ENCODE measurements around the gene LRRN3. TPM values are rescaled to one million over a fixed set of nuclear protein-coding genes. Genes with fewer than 3 reads are reported as not detected.

Gene LRRN3
- total RNA-seq, 4 donors from 2014 or later: 0.23 to 1.6 (median 0.40) TPM; not detected in 1

DNA sequence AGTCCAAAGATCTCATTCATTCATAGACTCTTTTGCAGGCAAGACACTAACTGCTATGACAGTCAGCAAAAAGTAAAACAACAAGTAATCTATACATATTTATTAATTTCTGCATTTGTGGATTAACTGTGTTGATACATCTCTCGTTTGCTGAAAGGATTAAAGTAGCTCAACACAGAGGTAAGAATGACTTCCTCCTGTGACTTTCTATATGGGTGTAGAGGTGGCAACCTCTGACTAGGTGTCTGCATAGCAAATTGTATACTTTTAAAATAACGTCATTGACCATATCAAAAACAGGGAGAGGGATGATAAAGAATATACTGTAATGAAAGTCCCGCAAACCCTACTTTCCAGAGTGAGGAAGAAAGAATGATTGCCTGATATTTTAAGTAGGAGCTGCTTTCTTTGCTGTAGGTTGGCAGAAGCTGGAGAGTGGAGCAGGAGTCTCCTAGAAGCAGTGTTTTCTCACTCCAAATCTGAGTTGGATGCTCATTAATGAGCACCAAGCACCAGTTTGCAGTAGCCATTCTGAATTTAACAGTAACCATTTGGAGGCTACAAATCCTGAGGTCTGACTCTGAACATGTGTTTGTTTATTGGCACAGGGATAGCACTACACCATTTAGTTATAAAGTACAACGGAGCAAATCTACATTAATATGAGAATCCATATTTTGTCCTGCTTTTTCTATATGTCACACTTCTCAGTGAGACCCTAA, 9.2 kb upstream of the LRRN3 start:
- H3K36me3 ChIP-seq: no peaks in the 10 kb centered on the region
- H3K27ac ChIP-seq: no peak overlapping the region
- H3K9me3 ChIP-seq: no peaks in the 10 kb centered on the region
- no peaks in the 10 kb centered on the region for H3K27me3 ChIP-seq
- no peak for TF ChIP-seq POLR2A (IDR thresholded peaks at IDR 0.05)
- TF ChIP-seq POLR2AphosphoS5 (IDR thresholded peaks at IDR 0.05): no peak
- TF ChIP-seq EP300 (IDR thresholded peaks at IDR 0.05): no peak
- TF ChIP-seq, protein P1, sequence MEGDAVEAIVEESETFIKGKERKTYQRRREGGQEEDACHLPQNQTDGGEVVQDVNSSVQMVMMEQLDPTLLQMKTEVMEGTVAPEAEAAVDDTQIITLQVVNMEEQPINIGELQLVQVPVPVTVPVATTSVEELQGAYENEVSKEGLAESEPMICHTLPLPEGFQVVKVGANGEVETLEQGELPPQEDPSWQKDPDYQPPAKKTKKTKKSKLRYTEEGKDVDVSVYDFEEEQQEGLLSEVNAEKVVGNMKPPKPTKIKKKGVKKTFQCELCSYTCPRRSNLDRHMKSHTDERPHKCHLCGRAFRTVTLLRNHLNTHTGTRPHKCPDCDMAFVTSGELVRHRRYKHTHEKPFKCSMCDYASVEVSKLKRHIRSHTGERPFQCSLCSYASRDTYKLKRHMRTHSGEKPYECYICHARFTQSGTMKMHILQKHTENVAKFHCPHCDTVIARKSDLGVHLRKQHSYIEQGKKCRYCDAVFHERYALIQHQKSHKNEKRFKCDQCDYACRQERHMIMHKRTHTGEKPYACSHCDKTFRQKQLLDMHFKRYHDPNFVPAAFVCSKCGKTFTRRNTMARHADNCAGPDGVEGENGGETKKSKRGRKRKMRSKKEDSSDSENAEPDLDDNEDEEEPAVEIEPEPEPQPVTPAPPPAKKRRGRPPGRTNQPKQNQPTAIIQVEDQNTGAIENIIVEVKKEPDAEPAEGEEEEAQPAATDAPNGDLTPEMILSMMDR (IDR thresholded peaks at IDR 0.05): no peak
- ATAC-seq: no peak
- peaks cover 0 to 2% (median 0%) of the 10 kb centered on the region in 3 donors for H3K4me1 ChIP-seq
- 93 to 100% methylated on average over 2 to 4 of the region's 4 CpGs for WGBS, 2 donors (ENCODE audit: low coverage in 1 of 2)
- H3K4me3 ChIP-seq: no peak overlapping the region

DNA sequence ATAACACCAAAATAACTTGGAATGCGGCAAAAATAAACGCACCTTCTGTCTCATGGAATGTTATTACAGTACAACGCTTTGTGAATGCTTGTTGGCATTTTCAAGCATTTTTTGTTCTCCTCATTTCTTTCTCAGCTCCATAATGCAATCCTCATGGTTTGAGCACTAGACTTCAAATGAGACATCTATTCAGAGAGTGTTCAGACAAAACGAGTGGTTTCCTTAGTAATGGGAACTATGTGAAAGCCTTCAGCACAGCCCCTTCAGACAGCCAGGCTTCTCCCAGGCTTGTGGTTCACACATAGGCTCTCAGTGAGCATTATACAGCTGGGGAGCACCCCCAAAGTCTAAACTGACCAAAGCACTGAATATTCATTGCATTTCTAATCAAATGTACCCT, 8.6 kb upstream of the LRRN3 start:
- Histone ChIP-seq H3K27ac (no peak overlapping the region), H3K4me3 (no peak overlapping the region), H3K4me1 (peaks cover 0 to 6% (median 0%) of the 10 kb centered on the region in 3 donors), H3K36me3 (no peaks in the 10 kb centered on the region), H3K27me3 (no peaks in the 10 kb centered on the region), H3K9me3 (no peaks in the 10 kb centered on the region)
- TF ChIP-seq, protein P1 (IDR thresholded peaks at IDR 0.05): no peak
- no peak for TF ChIP-seq POLR2AphosphoS5 (IDR thresholded peaks at IDR 0.05)
- TF ChIP-seq EP300 (IDR thresholded peaks at IDR 0.05): no peak
- TF ChIP-seq POLR2A (IDR thresholded peaks at IDR 0.05): no peak
- 46 to 59% methylated on average over 4 of the region's 4 CpGs for WGBS, 2 donors (ENCODE audit: low coverage in 1 of 2)
- ATAC-seq: no peak

DNA sequence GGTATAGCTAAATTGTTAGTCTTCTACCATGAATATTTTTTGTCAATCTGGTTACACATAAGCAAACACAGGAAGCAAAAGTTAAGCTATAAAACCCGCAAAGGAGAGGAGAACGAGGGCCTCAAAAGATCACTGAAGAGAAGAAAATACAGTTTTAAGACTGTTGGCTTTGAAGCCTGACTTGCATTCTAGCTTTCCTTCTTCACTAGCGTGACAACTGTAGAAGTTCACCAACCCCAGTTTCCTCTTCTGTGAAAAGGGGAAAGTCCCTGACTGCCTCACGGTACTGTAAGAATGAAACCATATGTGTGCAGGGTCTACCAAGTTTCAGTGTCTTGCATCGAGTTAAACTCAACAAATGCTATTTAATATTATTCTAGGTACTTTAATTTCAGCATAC, 7.5 kb upstream of the LRRN3 start:
- ATAC-seq: no peak
- Histone ChIP-seq H3K9me3 (no peaks in the 10 kb centered on the region), H3K27me3 (no peaks in the 10 kb centered on the region), H3K4me3 (no peak overlapping the region), H3K4me1 (peaks cover 0 to 6% (median 0%) of the 10 kb centered on the region in 3 donors), H3K27ac (no peak overlapping the region), H3K36me3 (no peaks in the 10 kb centered on the region)
- no peak for TF ChIP-seq POLR2AphosphoS5 (IDR thresholded peaks at IDR 0.05)
- no peak for TF ChIP-seq POLR2A (IDR thresholded peaks at IDR 0.05)
- TF ChIP-seq EP300 (IDR thresholded peaks at IDR 0.05): no peak
- TF ChIP-seq, protein P1 (IDR thresholded peaks at IDR 0.05): no peak
- WGBS, 2 donors (ENCODE audit: low coverage in 1 of 2): 66% methylated on average over 4 to 5 of the region's 5 CpGs

DNA sequence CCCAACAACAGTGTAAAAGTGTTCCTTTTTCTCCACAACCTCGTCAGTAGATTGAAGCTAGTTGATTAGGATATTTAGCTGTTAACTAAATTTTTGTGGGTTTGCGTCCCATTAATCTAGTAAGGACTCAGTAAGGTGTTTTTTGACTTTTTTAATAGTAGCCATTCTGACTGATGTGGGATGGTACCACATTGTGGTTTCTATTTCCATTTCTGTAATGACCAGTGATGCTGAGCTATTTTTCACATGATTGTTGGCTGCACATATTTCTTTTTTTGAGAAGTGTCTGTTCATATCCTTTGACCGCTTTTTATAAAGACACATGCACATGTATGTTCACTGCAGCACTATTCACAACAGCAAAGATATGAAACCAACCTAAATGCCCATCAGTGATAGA, 5.6 kb upstream of the LRRN3 start:
- no peaks in the 10 kb centered on the region for H3K9me3 ChIP-seq
- no peaks in the 10 kb centered on the region for H3K27me3 ChIP-seq
- H3K36me3 ChIP-seq: no peaks in the 10 kb centered on the region
- TF ChIP-seq, protein P1 (IDR thresholded peaks at IDR 0.05): no peak
- TF ChIP-seq POLR2A (IDR thresholded peaks at IDR 0.05) (no peak), EP300 (IDR thresholded peaks at IDR 0.05) (no peak)
- H3K27ac ChIP-seq: no peak overlapping the region
- WGBS, 2 donors (ENCODE audit: low coverage in 1 of 2): 96 to 100% methylated on average over 1 to 3 of the region's 3 CpGs
- H3K4me3 ChIP-seq: no peak overlapping the region
- ATAC-seq: no peak
- peaks cover 0 to 11% (median 0%) of the 10 kb centered on the region in 3 donors for H3K4me1 ChIP-seq

GRCh38 chr7:111086532-111086931, 4.4 kb upstream of the LRRN3 start:
- H3K9me3 ChIP-seq: no peaks in the 10 kb centered on the region
- ATAC-seq: no peak
- H3K27me3 ChIP-seq: no peaks in the 10 kb centered on the region
- no peaks in the 10 kb centered on the region for H3K36me3 ChIP-seq
- H3K27ac ChIP-seq: no peak overlapping the region
- WGBS, 2 donors (ENCODE audit: low coverage in 1 of 2): 27 to 49% methylated on average over 1 to 2 of the region's 2 CpGs
- TF ChIP-seq, protein P1 (IDR thresholded peaks at IDR 0.05): no peak
- no peak for TF ChIP-seq EP300 (IDR thresholded peaks at IDR 0.05)
- no peak for TF ChIP-seq POLR2A (IDR thresholded peaks at IDR 0.05)
- no peak for TF ChIP-seq POLR2AphosphoS5 (IDR thresholded peaks at IDR 0.05)
- no peak overlapping the region for H3K4me3 ChIP-seq
- peaks cover 0 to 13% (median 0%) of the 10 kb centered on the region in 3 donors for H3K4me1 ChIP-seq
